Mononuclear cell (primary cell): ENCODE results near the gene TMC8. TPM values are rescaled to one million over a fixed set of nuclear protein-coding genes. Genes with fewer than 3 reads are reported as not detected.
A peak's percentile ranks its signal among the peaks of the same experiment; 100 is the strongest.

Source experiments
- H3K27me3 ChIP-seq: 2 replicates; pipeline ENCODE4 v1.6.0; 2011; ENCODE audit warnings: low read length, control low read depth; ENCODE audit not compliant: insufficient read depth
- H3K4me1 ChIP-seq: 2 replicates; pipeline ENCODE4 v1.5.1; 2011; ENCODE audit warnings: mild to moderate bottlenecking, low read length, control low read depth; ENCODE audit not compliant: insufficient read depth
- H3K4me3 ChIP-seq: 2 replicates; pipeline ENCODE4 v1.5.1; 2011; ENCODE audit warnings: mild to moderate bottlenecking, low read length, moderate library complexity
- H3K9me3 ChIP-seq: 2 replicates; pipeline ENCODE4 v1.5.1; 2011; ENCODE audit warnings: low read depth, mild to moderate bottlenecking, control low read depth, low read length
- total RNA-seq: library from RNA; depleted of rRNA; stranded (reverse); fragments of >200 nt; gene quantifications from one replicate; pipeline ENCODE4 v1.2.3, GENCODE V29; 2012

TMC8 gene
- total RNA-seq, 1 donor = 138 TPM

- Histone ChIP-seq H3K4me3 (peak overlapping the region; percentile 81), H3K9me3 (no peaks in the 10 kb centered on the region), H3K27me3 (no peaks in the 10 kb centered on the region), H3K4me1 (peaks cover 85% of the 10 kb centered on the region)
Measured at GRCh38 chr17:78125976-78126894, 4.3 kb upstream of the TMC8 start.

GRCh38 chr17:78126895-78127238, 3.7 kb upstream of the TMC8 start:
- peak overlapping the region; percentile 81 for H3K4me3 ChIP-seq
- H3K27me3 ChIP-seq = no peaks in the 10 kb centered on the region
- no peaks in the 10 kb centered on the region for H3K9me3 ChIP-seq
- H3K4me1 ChIP-seq = peaks cover 79% of the 10 kb centered on the region

GRCh38 chr17:78127239-78127887, 3.2 kb upstream of the TMC8 start:
- Histone ChIP-seq H3K9me3 (no peaks in the 10 kb centered on the region), H3K27me3 (no peaks in the 10 kb centered on the region), H3K4me1 (peaks cover 77% of the 10 kb centered on the region), H3K4me3 (peak overlapping the region; percentile 81)

DNA sequence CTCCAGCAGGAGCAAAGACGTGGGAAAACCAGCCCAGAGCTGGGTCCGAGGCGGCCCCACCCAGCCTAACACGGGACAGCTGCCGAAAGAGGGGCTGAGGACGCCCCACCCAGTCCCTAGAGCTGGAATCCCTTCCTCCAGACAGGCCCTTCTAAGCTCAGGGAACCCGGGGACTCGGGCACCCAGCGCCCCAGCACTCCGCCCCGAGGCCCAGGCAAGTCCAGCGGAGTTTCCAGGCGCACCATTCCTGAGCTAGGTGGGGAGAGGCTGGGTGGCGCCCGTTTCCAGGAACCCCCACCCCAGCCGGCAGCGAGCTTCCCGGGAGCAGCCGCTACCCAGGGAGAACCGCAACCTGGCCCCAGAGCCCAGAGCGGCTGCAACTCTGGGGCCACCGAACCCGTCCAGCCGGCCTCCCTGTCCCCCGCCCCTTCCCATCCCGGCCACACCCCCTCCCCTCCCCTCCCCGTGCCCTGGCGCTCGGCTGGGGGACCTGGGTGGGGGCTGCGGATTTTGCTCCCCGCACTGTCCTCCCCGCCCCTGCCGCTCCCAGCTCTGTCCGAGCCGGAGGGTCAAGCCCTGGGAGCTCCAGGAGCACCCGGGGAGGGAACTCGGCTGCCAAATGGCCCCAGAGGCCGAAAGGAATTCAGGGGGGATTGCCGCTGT, 2.6 kb upstream of the TMC8 start:
- Histone ChIP-seq H3K4me3 (peak overlapping the region; percentile 81), H3K9me3 (no peaks in the 10 kb centered on the region), H3K4me1 (peaks cover 77% of the 10 kb centered on the region), H3K27me3 (no peaks in the 10 kb centered on the region)

GRCh38 chr17:78128551-78129350, 1.8 kb upstream of the TMC8 start, which contains the start of gene TMC6:
TSS of gene TMC6 (minus strand) at chr17:78128755. CDS start at chr17:78126832, 1,923 bp downstream.
- Histone ChIP-seq H3K9me3 (no peaks in the 10 kb centered on the region), H3K4me1 (peaks cover 77% of the 10 kb centered on the region), H3K4me3 (peak within 1 kb of the TSS; percentile 81)

GRCh38 chr17:78129351-78130089, 1.1 kb upstream of the TMC8 start:
- no peaks in the 10 kb centered on the region for H3K27me3 ChIP-seq
- peak overlapping the region; percentile 81 for H3K4me3 ChIP-seq
- no peaks in the 10 kb centered on the region for H3K9me3 ChIP-seq
- H3K4me1 ChIP-seq = peaks cover 77% of the 10 kb centered on the region

More at GRCh38 chr17:78128551-78129350, 1.8 kb upstream of the TMC8 start, which contains the start of gene TMC6:
- no peaks in the 10 kb centered on the region for H3K27me3 ChIP-seq

DNA sequence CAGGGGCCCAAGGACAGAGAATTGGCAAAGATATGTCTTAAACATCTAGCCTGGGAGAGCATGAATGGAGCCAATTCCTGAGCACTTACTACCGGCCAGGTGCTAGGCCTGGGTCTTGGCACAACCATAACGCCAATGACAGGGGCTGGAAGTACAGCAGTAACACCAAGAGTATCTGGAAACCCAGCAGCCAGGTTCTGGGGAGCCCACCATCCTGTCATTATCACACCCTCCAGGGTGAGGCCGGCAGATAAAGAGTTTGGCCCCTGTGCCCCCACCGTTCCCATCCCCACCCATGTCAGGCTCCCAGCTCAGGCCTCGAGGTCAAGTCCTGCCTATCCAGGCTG, 508 bp upstream of the TMC8 start:
- H3K4me1 ChIP-seq = peaks cover 77% of the 10 kb centered on the region
- H3K9me3 ChIP-seq = no peaks in the 10 kb centered on the region
- no peaks in the 10 kb centered on the region for H3K27me3 ChIP-seq
- H3K4me3 ChIP-seq = peak overlapping the region; percentile 61

DNA sequence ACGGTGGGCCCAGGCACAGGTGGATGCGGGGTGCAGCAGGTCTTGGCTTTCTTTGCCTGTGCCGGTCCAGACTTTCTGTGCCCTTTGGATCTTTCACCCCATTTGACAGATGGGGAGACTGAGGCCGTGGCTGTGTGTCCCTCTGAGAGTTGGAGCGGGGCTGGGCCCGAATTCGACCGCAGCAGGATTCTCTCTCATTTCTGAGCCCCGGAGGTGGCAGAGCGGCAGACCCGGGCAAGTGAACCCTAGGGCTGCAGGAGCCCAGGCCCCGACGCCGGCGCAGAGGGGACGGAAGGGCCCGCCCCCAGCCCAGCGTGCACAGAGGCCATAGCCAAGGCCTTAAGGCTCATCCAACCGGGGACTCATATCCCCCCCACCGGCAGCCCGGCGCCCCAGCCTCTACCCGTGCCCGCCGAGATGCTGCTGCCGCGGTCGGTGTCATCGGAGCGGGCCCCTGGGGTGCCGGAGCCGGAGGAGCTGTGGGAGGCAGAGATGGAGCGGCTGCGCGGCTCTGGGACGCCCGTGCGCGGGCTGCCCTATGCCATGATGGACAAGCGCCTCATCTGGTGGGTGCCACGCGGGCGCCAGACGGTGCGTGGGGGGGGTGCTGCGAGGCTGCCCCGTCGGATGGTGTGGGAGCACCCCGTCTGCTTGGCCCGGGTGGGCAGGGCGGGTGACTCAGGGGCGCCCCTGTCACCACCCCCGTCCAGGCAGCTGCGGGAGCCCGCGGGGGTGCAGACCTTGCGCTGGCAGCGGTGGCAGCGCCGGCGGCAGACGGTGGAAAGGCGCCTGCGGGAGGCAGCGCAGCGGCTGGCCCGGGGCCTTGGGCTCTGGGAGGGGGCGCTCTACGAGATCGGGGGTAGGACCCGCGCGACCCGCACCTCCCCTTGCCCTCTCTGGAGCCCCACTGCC, 857 bp downstream of the TMC8 start:
- Histone ChIP-seq H3K27me3 (no peaks in the 10 kb centered on the region), H3K4me1 (peaks cover 77% of the 10 kb centered on the region), H3K9me3 (no peaks in the 10 kb centered on the region), H3K4me3 (peak overlapping the region; percentile 61)

DNA sequence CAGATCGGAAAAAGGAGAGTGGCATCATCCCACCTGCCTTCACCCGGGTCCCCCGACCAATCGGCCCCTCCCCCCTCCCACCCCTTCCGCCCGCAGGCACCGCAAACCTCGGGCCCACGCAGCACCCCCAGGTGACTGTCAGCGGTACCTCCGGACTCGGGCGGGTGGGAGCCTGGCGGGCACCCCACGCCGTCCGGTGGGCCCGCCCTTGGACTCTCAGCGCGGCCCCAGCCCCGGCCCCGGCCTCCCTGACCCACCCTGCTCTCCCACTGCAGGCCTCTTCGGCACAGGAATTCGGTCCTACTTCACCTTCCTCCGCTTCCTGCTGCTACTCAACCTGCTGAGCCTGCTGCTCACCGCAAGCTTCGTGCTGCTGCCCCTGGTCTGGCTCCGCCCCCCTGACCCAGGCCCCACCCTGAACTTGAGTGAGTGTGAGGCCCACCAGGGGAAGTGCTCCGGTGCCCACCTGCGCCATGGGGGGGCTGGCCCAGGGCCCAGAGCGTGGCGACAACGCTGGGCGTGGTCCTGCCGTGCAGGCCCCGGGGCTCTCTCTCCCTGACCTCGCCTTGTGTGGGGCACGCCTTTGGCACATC, 1.6 kb downstream of the TMC8 start:
- Histone ChIP-seq H3K27me3 (no peaks in the 10 kb centered on the region), H3K4me1 (peaks cover 77% of the 10 kb centered on the region), H3K4me3 (peak overlapping the region; percentile 61), H3K9me3 (no peaks in the 10 kb centered on the region)

GRCh38 chr17:78132767-78133178, 2.2 kb downstream of the TMC8 start:
- Histone ChIP-seq H3K4me1 (peaks cover 82% of the 10 kb centered on the region), H3K27me3 (no peaks in the 10 kb centered on the region), H3K9me3 (no peaks in the 10 kb centered on the region), H3K4me3 (peak overlapping the region; percentile 61)

DNA sequence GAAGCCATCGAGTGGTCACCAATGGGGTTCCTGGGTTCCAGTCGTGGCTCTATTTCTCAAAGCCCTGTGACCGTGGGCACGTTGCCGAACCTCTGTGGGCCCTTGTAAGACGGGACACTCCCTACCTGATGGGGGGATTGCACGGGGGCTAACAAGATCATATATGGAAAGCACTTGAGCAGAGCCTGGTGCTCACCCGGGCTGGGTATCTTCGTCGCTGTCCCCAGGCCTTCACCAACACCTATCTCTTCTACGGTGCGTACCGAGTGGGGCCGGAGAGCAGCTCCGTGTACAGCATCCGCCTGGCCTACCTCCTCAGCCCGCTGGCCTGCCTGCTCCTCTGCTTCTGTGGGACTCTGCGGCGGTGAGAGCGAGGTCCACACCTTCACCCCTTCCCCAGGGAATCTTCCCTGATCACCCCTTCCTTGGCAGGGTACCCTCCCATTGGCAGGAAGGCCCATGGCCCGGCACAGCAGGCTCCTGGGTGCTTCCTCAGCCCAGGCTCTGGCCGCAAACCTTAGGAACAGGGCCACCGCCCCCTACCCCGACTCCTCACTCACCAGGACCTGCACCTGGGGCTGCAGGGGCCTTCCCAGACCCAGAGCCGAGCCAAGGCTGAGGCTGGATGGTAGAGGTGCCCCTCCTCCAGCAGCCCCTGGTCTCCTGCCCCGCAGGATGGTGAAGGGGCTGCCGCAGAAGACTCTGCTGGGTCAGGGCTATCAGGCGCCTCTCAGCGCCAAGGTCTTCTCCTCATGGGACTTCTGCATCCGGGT, 2.8 kb downstream of the TMC8 start:
- no peaks in the 10 kb centered on the region for H3K27me3 ChIP-seq
- peaks cover 88% of the 10 kb centered on the region for H3K4me1 ChIP-seq
- no peaks in the 10 kb centered on the region for H3K9me3 ChIP-seq
- H3K4me3 ChIP-seq = peak overlapping the region; percentile 61
